Measurements from ENCODE around the gene SLC6A1. TPM values are rescaled to one million over a fixed set of nuclear protein-coding genes. Genes with fewer than 3 reads are reported as not detected.

SLC6A1 gene
- total RNA-seq, 1 experiment from 2014 or later: not detected

- Histone ChIP-seq H3K14ac (ENCODE audit: insufficient read depth, low read length) (no peak overlapping the region), H3K27me3 (ENCODE audit: insufficient read depth, low read length) (no peaks in the 10 kb centered on the region), H2BK12ac (ENCODE audit: insufficient read length, low read depth, low read length) (no peak overlapping the region), H3K27ac (ENCODE audit: insufficient read length, low read depth, low read length) (no peak overlapping the region), H3K56ac (ENCODE audit: insufficient read length, low read depth, low read length) (no peak overlapping the region), H3K23me2 (ENCODE audit: insufficient read length, low read depth, low read length, poor library complexity, severe bottlenecking) (no peaks in the 10 kb centered on the region), H3K4me2 (ENCODE audit: insufficient read depth, insufficient read length, low read length) (no peak overlapping the region), H3K9me3 (ENCODE audit: control insufficient read depth, low read depth, low read length) (no peaks in the 10 kb centered on the region), H4K91ac (ENCODE audit: insufficient read length, low read depth, low read length) (no peak overlapping the region), H4K8ac (replicated peaks; ENCODE audit: insufficient read length, low read depth, low read length) (no peak overlapping the region), H2BK15ac (ENCODE audit: low read depth, low read length) (no peak overlapping the region), H4K5ac (ENCODE audit: insufficient read length, low read depth, low read length) (no peak overlapping the region), H3K4me1 (ENCODE audit: insufficient read depth, low read length) (no peaks in the 10 kb centered on the region), H4K20me1 (ENCODE audit: control insufficient read depth, insufficient read depth, insufficient read length) (no peaks in the 10 kb centered on the region), H2AFZ (ENCODE audit: low read length) (no peak overlapping the region), H3K79me1 (ENCODE audit: insufficient read depth, low read depth, low read length, poor library complexity, severe bottlenecking) (no peaks in the 10 kb centered on the region), H3K9ac (ENCODE audit: extremely low read depth, insufficient read length, low read length) (no peak overlapping the region), H3K18ac (ENCODE audit: insufficient read length, low read depth, low read length) (no peak overlapping the region), H3K23ac (ENCODE audit: insufficient read length, low read depth, low read length) (no peak overlapping the region), H2BK120ac (ENCODE audit: low read depth, low read length, poor library complexity, severe bottlenecking) (no peak overlapping the region), H3K79me2 (ENCODE audit: insufficient read depth, low read length) (no peaks in the 10 kb centered on the region), H3T11ph (ENCODE audit: low read length) (no peak overlapping the region), H2BK5ac (ENCODE audit: insufficient read length, low read length) (no peak overlapping the region), H3K4ac (ENCODE audit: low read depth, low read length) (no peak overlapping the region), H2AK5ac (ENCODE audit: insufficient read length, low read length) (no peak overlapping the region), H2BK20ac (ENCODE audit: low read depth, low read length, poor library complexity, severe bottlenecking) (no peak overlapping the region)
- peak; percentile 53 for DNase-seq
- Mint-ChIP-seq H3K4me3 (no peak overlapping the region; a peak in 1 of 5 replicates), H3K36me3 (ENCODE audit: insufficient read depth in 1 of 3, low read depth in 3 of 3) (no peaks in the 10 kb centered on the region; a peak in 1 of 7 replicates), H3K4me1 (peaks cover 10 to 17% of the 10 kb centered on the region in 2 experiments), H3K9me3 (no peaks in the 10 kb centered on the region), H3K27me3 (ENCODE audit: low read depth) (peaks cover 39% of the 10 kb centered on the region), H3K27ac (no peak overlapping the region)
- TF ChIP-seq CTCF (conservative IDR thresholded peaks at IDR 0.05): no peak
- no CpG with 5 or more reads among the region's 6 CpGs for WGBS (ENCODE audit: extremely low coverage, insufficient read length, low lambda C conversion rate)
Measured at GRCh38 chr3:10964537-10965167, 27.9 kb upstream of the SLC6A1 start.
